ENCODE results near the gene PHACTR1.

- TF ChIP-seq CTCF (IDR thresholded peaks at IDR 0.05; ENCODE audit: insufficient read depth, low read depth, low read length): no peak
- TF ChIP-seq EZH2 (IDR thresholded peaks at IDR 0.05; ENCODE audit: insufficient read depth, low read length): no peak
Observed at GRCh38 chr6:12929678-12930077, 213.1 kb downstream of the PHACTR1 start.

Data from astrocyte (in vitro differentiated cells and primary cell).